ENCODE measurements around the gene MACROD2. TPM values are rescaled to one million over a fixed set of nuclear protein-coding genes. Genes with fewer than 3 reads are reported as not detected.
A peak's percentile ranks its signal among the peaks of the same experiment; 100 is the strongest.

The MACROD2 gene
- total RNA-seq, 2 donors from 2014 or later = 8.3 to 21.8 TPM

DNA sequence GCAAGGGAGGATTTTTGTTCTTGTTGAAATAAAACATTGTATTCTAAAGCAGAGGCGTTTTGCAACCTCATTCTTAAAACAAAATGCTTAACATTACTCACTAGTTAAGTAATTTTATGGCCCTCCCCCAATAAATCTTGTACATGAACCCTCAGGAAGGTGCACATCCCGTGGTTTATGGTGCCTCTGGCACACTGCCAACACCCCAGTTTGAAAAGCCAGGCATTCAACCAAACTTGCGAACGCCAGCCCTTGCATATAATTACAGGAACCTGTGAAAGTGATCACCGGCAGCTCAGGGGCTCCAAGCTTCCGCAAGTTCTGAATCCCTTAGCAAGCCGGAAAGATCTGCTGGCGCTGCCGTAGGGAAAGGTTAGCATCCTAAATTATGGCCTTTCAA is 1451.1 kb downstream of the MACROD2 start:
- WGBS, 2 donors = 65 to 79% methylated on average over 9 of the region's 9 CpGs
- DNase-seq = peak; percentile 29 to 66 (median 50)
- peak; percentile 77 for ATAC-seq

DNA sequence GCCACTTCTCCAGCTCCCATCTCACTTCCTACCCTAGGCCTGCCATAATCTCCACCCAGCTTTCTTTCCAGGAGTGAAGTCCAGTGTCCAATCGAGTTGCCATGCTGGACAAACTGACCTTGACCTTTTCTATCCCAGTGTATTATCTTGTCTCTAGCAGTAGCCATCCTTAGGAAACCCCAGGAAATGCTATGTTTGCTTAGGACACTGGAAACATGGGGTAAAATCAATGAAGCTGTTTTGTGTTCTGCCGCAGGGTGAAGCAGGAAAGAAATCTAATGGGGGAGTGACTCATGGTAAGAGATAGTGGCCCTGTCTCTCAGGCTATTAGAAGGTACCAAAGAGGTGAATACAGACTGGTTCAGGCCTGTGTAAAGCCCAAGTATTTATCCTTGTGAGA is 1452.2 kb downstream of the MACROD2 start:
- Histone ChIP-seq H3K36me3 (replicated peaks in 1 of 2; ENCODE audit: insufficient read depth in 1 of 2, low read depth in 2 of 2) (no peaks in the 10 kb centered on the region), H3K9me3 (no peaks in the 10 kb centered on the region), H3K27ac (peak overlapping the region in 1 of 4 donors; percentile 35), H3K4me1 (peaks cover 7% of the 10 kb centered on the region), H3K4me3 (no peak overlapping the region), H3K27me3 (no peaks in the 10 kb centered on the region)
- TF ChIP-seq, protein P1, sequence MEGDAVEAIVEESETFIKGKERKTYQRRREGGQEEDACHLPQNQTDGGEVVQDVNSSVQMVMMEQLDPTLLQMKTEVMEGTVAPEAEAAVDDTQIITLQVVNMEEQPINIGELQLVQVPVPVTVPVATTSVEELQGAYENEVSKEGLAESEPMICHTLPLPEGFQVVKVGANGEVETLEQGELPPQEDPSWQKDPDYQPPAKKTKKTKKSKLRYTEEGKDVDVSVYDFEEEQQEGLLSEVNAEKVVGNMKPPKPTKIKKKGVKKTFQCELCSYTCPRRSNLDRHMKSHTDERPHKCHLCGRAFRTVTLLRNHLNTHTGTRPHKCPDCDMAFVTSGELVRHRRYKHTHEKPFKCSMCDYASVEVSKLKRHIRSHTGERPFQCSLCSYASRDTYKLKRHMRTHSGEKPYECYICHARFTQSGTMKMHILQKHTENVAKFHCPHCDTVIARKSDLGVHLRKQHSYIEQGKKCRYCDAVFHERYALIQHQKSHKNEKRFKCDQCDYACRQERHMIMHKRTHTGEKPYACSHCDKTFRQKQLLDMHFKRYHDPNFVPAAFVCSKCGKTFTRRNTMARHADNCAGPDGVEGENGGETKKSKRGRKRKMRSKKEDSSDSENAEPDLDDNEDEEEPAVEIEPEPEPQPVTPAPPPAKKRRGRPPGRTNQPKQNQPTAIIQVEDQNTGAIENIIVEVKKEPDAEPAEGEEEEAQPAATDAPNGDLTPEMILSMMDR (IDR thresholded peaks at IDR 0.05) = no peak
- no peak for TF ChIP-seq POLR2A (IDR thresholded peaks at IDR 0.05)
- intact Hi-C loops (cut with DNase I) = no loop called here
- 42 to 56% methylated on average over 2 of the region's 2 CpGs for WGBS, 2 donors
- DNase-seq (no peak), ATAC-seq (no peak)

More for the DNA sequence above, 1451.1 kb downstream of the MACROD2 start:
- no peaks in the 10 kb centered on the region for H3K27me3 ChIP-seq
- peak overlapping the region in 1 of 4 donors; percentile 35 for H3K27ac ChIP-seq
- H3K36me3 ChIP-seq (replicated peaks in 1 of 2; ENCODE audit: insufficient read depth in 1 of 2, low read depth in 2 of 2) = no peaks in the 10 kb centered on the region
- no peak overlapping the region for H3K4me3 ChIP-seq
- TF ChIP-seq, protein P1 (IDR thresholded peaks at IDR 0.05) = no peak
- TF ChIP-seq POLR2A (IDR thresholded peaks at IDR 0.05) = no peak
- intact Hi-C loops (cut with DNase I) = no loop called here
- no peaks in the 10 kb centered on the region for H3K9me3 ChIP-seq
- peaks cover 7% of the 10 kb centered on the region for H3K4me1 ChIP-seq

DNA sequence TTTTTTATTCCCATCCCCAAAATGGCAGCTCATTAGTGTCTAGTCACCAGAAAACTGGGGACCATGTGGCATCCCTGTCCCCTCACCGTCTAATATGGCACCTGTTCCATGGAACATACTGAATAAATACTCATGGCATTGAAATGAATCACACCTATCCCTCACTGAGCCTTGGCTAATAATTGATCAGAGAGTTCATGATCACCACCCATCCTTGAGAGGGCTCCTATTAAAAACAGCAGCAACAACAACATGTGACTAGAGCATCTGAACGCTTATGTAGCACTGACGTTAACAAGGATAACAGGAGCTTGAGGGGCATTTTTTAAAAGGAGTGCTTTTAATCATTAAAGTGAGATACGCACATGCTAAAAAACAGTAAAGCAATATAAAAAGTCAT is 1453.7 kb downstream of the MACROD2 start:
- H3K27me3 ChIP-seq = no peaks in the 10 kb centered on the region
- DNase-seq (no peak), ATAC-seq (no peak)
- 85 to 87% methylated on average over 4 of the region's 4 CpGs for whole genome bisulfite sequencing, 2 donors
- TF ChIP-seq, protein P1 (IDR thresholded peaks at IDR 0.05) = no peak
- no peak for TF ChIP-seq POLR2A (IDR thresholded peaks at IDR 0.05)
- no peaks in the 10 kb centered on the region for H3K9me3 ChIP-seq
- intact Hi-C loops (cut with DNase I) = no loop called here
- H3K27ac ChIP-seq = no peak overlapping the region
- no peak overlapping the region for H3K4me3 ChIP-seq
- peaks cover 3% of the 10 kb centered on the region for H3K4me1 ChIP-seq
- H3K36me3 ChIP-seq (replicated peaks in 1 of 2; ENCODE audit: insufficient read depth in 1 of 2, low read depth in 2 of 2) = no peaks in the 10 kb centered on the region

DNA sequence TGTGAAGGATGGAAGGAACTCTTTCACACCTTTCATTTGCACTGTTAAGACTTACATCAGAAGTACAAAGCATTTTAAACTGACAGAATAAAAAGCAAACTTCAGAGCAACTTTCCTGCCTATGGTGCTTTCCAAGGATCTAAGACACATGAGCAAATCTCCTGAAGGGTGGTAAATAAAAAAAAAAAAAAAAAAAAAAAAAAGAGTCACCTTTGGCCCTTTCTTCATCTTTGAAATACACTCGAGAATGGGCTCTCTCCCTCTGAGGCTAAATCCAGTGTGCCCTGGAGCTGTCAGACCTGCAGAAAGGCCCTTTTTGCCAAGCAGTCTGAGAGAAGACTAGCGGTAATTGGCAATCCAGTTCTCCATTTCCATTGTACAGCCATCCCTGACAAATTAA is 1455.9 kb downstream of the MACROD2 start:
- intact Hi-C loops (cut with DNase I) = no loop called here
- no peak for ATAC-seq

DNA sequence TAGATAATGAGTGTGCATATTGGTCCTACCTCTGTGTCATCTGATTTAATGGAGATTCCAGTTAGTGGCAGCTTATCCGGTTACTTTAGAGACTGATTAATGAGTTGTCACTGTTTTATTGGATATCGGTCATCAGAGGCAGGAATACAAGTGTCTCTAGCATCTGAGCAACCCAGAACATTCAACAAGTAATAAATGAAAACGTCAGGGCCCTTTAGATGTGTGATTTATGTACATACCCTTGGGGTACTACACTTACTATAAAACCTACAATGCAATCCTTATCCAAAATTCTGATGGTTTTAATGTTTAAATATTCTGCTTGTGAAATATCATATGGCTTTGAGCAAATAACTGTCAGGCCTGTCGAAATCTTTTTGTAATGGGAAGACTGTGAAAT is 1460.0 kb downstream of the MACROD2 start:
- intact Hi-C loops (cut with DNase I) = no loop called here
- no peaks in the 10 kb centered on the region for H3K4me1 ChIP-seq
- no peak overlapping the region for H3K27ac ChIP-seq
- WGBS, 2 donors = 50 to 64% methylated on average over 4 of the region's 4 CpGs
- H3K9me3 ChIP-seq = no peaks in the 10 kb centered on the region
- DNase-seq (no peak), ATAC-seq (no peak)
- no peaks in the 10 kb centered on the region for H3K36me3 ChIP-seq (replicated peaks in 1 of 2; ENCODE audit: insufficient read depth in 1 of 2, low read depth in 2 of 2)
- TF ChIP-seq, protein P1 (IDR thresholded peaks at IDR 0.05) = no peak
- TF ChIP-seq POLR2A (IDR thresholded peaks at IDR 0.05) = no peak
- H3K4me3 ChIP-seq = no peak overlapping the region
- H3K27me3 ChIP-seq = no peaks in the 10 kb centered on the region

More for the DNA sequence above, 1455.9 kb downstream of the MACROD2 start:
- 52 to 71% methylated on average over 2 of the region's 2 CpGs for WGBS, 2 donors
- TF ChIP-seq POLR2A (IDR thresholded peaks at IDR 0.05) = no peak
- TF ChIP-seq, protein P1 (IDR thresholded peaks at IDR 0.05) = no peak
- Histone ChIP-seq H3K27ac (no peak overlapping the region), H3K36me3 (replicated peaks in 1 of 2; ENCODE audit: insufficient read depth in 1 of 2, low read depth in 2 of 2) (no peaks in the 10 kb centered on the region), H3K9me3 (no peaks in the 10 kb centered on the region), H3K4me3 (no peak overlapping the region), H3K27me3 (no peaks in the 10 kb centered on the region), H3K4me1 (peaks cover 3% of the 10 kb centered on the region)
- DNase-seq = no peak

Data from body of pancreas (tissue), 4 donors.